ENCODE results near the gene RIMS3.

The RIMS3 gene

DNA sequence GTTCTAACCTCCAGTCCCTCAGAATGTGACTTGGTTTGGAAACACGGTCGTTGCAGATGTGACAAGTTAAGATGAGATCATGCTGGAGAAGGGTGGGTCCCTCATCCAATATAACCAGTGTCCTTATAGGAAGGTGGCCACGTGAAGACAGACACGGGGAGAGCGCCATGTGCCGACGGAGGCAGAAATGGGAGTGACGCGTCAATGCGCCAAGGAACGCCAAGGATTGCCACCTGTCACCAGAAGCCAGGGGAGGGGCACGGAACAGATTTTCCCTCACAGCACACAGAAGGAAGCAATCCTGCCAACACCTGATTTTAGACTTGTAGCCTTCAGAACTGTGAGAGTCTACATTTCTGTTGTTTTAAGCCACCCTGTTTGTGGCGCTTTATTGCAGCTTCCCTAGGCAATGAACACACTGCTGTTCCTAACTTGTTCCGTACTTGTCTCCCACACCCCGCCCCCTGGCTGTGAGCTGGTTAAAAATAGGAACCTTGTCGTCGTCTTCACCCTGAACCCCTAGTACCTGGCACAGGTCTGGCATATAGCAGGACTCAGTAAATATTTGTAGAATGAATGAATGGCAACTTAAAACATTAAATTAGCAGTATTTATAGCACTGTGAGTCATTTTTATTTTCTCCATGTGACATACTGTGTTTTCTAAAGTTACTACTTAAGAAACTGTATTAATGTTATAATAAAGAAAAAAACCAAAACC is 14.2 kb downstream of the RIMS3 start:
- TF ChIP-seq EGR1 (IDR thresholded peaks at IDR 0.05) (no peak), YY1 (IDR thresholded peaks at IDR 0.05; ENCODE audit: low read depth) (no peak), FOXM1 (IDR thresholded peaks at IDR 0.05; ENCODE audit: borderline replicate concordance, low read depth) (no peak), TCF12 (IDR thresholded peaks at IDR 0.05; ENCODE audit: low read depth) (no peak), NFIC (IDR thresholded peaks at IDR 0.05) (no peak), ZBTB7A (IDR thresholded peaks at IDR 0.05; ENCODE audit: low read depth) (no peak), TEAD4 (IDR thresholded peaks at IDR 0.05) (no peak), RAD21 (IDR thresholded peaks at IDR 0.05; ENCODE audit: low read depth) (no peak), CEBPB (IDR thresholded peaks at IDR 0.05) (no peak), CREB1 (IDR thresholded peaks at IDR 0.05; ENCODE audit: low read depth) (no peak), EP300 (IDR thresholded peaks at IDR 0.05; ENCODE audit: borderline replicate concordance) (no peak), TAF1 (IDR thresholded peaks at IDR 0.05; ENCODE audit: low read depth) (no peak)
- TF ChIP-seq, protein P1, sequence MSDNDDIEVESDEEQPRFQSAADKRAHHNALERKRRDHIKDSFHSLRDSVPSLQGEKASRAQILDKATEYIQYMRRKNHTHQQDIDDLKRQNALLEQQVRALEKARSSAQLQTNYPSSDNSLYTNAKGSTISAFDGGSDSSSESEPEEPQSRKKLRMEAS (IDR thresholded peaks at IDR 0.05), result no peak
- TF ChIP-seq, protein P2, sequence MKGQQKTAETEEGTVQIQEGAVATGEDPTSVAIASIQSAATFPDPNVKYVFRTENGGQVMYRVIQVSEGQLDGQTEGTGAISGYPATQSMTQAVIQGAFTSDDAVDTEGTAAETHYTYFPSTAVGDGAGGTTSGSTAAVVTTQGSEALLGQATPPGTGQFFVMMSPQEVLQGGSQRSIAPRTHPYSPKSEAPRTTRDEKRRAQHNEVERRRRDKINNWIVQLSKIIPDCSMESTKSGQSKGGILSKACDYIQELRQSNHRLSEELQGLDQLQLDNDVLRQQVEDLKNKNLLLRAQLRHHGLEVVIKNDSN (IDR thresholded peaks at IDR 0.05), result no peak
- TF ChIP-seq, protein P3, sequence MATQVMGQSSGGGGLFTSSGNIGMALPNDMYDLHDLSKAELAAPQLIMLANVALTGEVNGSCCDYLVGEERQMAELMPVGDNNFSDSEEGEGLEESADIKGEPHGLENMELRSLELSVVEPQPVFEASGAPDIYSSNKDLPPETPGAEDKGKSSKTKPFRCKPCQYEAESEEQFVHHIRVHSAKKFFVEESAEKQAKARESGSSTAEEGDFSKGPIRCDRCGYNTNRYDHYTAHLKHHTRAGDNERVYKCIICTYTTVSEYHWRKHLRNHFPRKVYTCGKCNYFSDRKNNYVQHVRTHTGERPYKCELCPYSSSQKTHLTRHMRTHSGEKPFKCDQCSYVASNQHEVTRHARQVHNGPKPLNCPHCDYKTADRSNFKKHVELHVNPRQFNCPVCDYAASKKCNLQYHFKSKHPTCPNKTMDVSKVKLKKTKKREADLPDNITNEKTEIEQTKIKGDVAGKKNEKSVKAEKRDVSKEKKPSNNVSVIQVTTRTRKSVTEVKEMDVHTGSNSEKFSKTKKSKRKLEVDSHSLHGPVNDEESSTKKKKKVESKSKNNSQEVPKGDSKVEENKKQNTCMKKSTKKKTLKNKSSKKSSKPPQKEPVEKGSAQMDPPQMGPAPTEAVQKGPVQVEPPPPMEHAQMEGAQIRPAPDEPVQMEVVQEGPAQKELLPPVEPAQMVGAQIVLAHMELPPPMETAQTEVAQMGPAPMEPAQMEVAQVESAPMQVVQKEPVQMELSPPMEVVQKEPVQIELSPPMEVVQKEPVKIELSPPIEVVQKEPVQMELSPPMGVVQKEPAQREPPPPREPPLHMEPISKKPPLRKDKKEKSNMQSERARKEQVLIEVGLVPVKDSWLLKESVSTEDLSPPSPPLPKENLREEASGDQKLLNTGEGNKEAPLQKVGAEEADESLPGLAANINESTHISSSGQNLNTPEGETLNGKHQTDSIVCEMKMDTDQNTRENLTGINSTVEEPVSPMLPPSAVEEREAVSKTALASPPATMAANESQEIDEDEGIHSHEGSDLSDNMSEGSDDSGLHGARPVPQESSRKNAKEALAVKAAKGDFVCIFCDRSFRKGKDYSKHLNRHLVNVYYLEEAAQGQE (IDR thresholded peaks at IDR 0.05; ENCODE audit: low read depth), result no peak

GRCh38 chr1:40650075-40650474 is 15.4 kb downstream of the RIMS3 start:
- TF ChIP-seq RAD21 (IDR thresholded peaks at IDR 0.05; ENCODE audit: low read depth), result peak; percentile 20; the same call in 1 of the 2 replicates
- TF ChIP-seq, protein P2 (IDR thresholded peaks at IDR 0.05), result no peak

DNA sequence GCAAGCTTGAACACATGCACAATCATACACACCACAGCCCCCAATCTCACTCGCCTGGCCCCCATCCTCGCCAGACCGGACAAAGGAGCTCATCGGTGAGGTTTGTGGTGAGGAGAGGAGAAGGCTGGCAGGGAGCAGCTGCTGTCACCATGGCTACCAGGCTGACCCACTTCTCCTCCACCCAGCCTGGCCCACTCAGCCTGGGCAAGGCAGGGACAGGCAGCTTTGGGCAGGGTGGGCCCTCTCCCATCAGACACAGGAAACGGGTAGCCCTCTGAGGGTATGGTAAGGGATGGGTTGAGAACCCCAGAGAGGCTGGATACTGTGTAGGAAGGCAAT is 15.9 kb downstream of the RIMS3 start:
- TF ChIP-seq, protein P1 (IDR thresholded peaks at IDR 0.05), result no peak
- TF ChIP-seq TAF1 (IDR thresholded peaks at IDR 0.05; ENCODE audit: low read depth) (no peak), CREB1 (IDR thresholded peaks at IDR 0.05; ENCODE audit: low read depth) (no peak), NFIC (IDR thresholded peaks at IDR 0.05) (no peak), YY1 (IDR thresholded peaks at IDR 0.05; ENCODE audit: low read depth) (no peak), FOXM1 (IDR thresholded peaks at IDR 0.05; ENCODE audit: borderline replicate concordance, low read depth) (no peak), EP300 (IDR thresholded peaks at IDR 0.05; ENCODE audit: borderline replicate concordance) (no peak), CEBPB (IDR thresholded peaks at IDR 0.05) (no peak), TEAD4 (IDR thresholded peaks at IDR 0.05) (no peak)
- TF ChIP-seq, protein P2 (IDR thresholded peaks at IDR 0.05), result no peak

DNA sequence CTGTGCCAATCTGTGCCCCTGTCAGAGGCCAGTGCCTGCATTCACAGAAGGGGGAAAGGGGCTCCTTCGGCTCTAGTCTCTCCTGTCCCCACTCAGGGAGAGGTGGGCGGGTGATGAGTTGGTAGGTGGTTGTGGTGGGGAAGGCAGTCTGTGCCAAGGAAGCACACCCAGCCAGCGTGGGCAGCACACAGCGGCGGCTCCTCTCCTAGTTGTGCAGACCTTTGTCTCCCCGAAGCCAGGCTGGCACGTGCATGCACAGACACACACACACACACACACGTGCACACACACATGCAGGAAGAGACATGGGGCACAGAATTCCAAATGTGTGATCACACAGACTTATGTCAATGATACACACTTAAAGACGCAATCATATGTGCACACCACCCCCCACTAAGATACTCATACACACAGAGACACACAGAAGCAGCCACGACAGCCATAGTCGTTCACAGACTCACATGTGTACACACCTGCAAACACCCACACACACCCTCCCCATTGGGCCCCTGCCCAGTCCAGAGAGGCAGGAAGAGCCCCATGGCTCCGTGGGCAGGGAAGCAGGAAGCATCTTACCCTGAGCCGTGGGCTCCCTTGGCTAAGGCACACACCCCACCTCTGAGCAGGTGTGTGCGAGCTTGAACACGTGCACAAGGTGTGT is 16.4 kb downstream of the RIMS3 start:
- TF ChIP-seq TEAD4 (IDR thresholded peaks at IDR 0.05) (no peak), EGR1 (IDR thresholded peaks at IDR 0.05) (no peak), TAF1 (IDR thresholded peaks at IDR 0.05; ENCODE audit: low read depth) (no peak), TCF12 (IDR thresholded peaks at IDR 0.05; ENCODE audit: low read depth) (no peak), CREB1 (IDR thresholded peaks at IDR 0.05; ENCODE audit: low read depth) (no peak), CEBPB (IDR thresholded peaks at IDR 0.05) (no peak), YY1 (IDR thresholded peaks at IDR 0.05; ENCODE audit: low read depth) (no peak), EP300 (IDR thresholded peaks at IDR 0.05; ENCODE audit: borderline replicate concordance) (no peak), FOXM1 (IDR thresholded peaks at IDR 0.05; ENCODE audit: borderline replicate concordance, low read depth) (no peak), NFIC (IDR thresholded peaks at IDR 0.05) (no peak), ZBTB7A (IDR thresholded peaks at IDR 0.05; ENCODE audit: low read depth) (no peak)
- TF ChIP-seq, protein P2 (IDR thresholded peaks at IDR 0.05), result no peak
- TF ChIP-seq, protein P3 (IDR thresholded peaks at IDR 0.05; ENCODE audit: low read depth), result no peak
- TF ChIP-seq, protein P1 (IDR thresholded peaks at IDR 0.05), result no peak

All from Ishikawa (cell line).